ENCODE results near the gene MSRB3.

The MSRB3 gene

GRCh38 chr12:65343801-65344200, 65.3 kb downstream of the MSRB3 start:
- no peak overlapping the region for H3K4me3 ChIP-seq (ENCODE audit: low read length)
- DNase-seq (ENCODE audit: low read depth): no peak
- TF ChIP-seq CTCF (conservative IDR thresholded peaks at IDR 0.05; ENCODE audit: low read length): no peak

- no peak overlapping the region for H3K4me3 ChIP-seq (ENCODE audit: low read length)
- TF ChIP-seq CTCF (conservative IDR thresholded peaks at IDR 0.05; ENCODE audit: low read length): no peak
- peak; percentile 5 for DNase-seq (ENCODE audit: low read depth)
Observed at GRCh38 chr12:65355461-65355860, 77.0 kb downstream of the MSRB3 start.

- no peak for TF ChIP-seq CTCF (conservative IDR thresholded peaks at IDR 0.05; ENCODE audit: low read length)
- peak; percentile 4 for DNase-seq (ENCODE audit: low read depth)
Observed at GRCh38 chr12:65362234-65363031, 84.0 kb downstream of the MSRB3 start.

GRCh38 chr12:65364046-65364445, 85.6 kb downstream of the MSRB3 start:
- TF ChIP-seq CTCF (conservative IDR thresholded peaks at IDR 0.05; ENCODE audit: low read length): no peak
- peak; percentile 54 for DNase-seq (ENCODE audit: low read depth)
- H3K4me3 ChIP-seq (ENCODE audit: low read length): no peak overlapping the region

More at GRCh38 chr12:65362234-65363031, 84.0 kb downstream of the MSRB3 start:
- no peak overlapping the region for H3K4me3 ChIP-seq (ENCODE audit: low read length)

- no peak for DNase-seq (ENCODE audit: low read depth)
- no peak for TF ChIP-seq CTCF (conservative IDR thresholded peaks at IDR 0.05; ENCODE audit: low read length)
- H3K4me3 ChIP-seq (ENCODE audit: low read length): no peak overlapping the region
Observed at GRCh38 chr12:65367396-65367795, 88.9 kb downstream of the MSRB3 start.

GRCh38 chr12:65368055-65368454, 89.6 kb downstream of the MSRB3 start:
- TF ChIP-seq CTCF (conservative IDR thresholded peaks at IDR 0.05; ENCODE audit: low read length): no peak
- no peak for DNase-seq (ENCODE audit: low read depth)
- H3K4me3 ChIP-seq (ENCODE audit: low read length): no peak overlapping the region

- H3K4me3 ChIP-seq (ENCODE audit: low read length): no peak overlapping the region
- TF ChIP-seq CTCF (conservative IDR thresholded peaks at IDR 0.05; ENCODE audit: low read length): no peak
- no peak for DNase-seq (ENCODE audit: low read depth)
Observed at GRCh38 chr12:65372574-65372973, 94.1 kb downstream of the MSRB3 start.

Data from AG10803 (cell line).